GM21619 (cell line): ENCODE data around the gene ADGRA1.

Experiments used
- ATAC-seq: cut with Tn5 transposase; IDR thresholded peaks from one replicate; pipeline ENCODE4 v1.9.1; 2021; ENCODE audit not compliant: unreplicated experiment

Gene ADGRA1

DNA sequence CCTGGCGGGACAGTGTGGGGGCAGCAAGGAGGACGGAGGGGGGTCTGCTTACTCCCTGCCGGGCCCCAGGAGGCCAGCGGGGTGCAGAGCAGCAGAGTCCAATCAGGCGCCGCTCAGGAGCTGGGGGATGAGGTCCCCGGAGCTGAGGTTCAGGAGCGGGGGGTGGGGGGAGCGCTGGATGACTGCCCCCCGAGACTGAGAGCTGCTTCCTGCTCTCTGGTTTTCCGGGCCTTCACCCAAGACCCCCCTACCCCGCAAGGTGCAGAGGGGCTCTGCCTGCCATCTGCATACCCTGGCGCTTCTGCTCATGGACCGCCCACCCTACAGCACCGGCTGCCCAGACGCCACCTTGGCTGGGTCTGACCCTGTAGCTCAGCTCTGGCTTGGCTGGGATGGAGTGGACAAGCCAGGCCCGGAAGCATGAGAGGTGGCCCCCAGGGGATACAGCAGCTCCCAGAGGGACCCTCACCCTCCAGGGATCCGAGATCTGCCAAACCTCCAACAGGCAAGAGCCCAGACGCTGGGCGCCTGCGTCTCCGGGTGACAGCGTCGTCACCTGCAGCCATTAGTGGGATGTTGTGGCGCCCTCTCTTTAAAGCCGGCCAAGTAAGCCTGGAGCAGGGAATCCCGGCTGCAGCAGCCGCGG, 73.2 kb downstream of the ADGRA1 start:
- ATAC-seq: no peak

DNA sequence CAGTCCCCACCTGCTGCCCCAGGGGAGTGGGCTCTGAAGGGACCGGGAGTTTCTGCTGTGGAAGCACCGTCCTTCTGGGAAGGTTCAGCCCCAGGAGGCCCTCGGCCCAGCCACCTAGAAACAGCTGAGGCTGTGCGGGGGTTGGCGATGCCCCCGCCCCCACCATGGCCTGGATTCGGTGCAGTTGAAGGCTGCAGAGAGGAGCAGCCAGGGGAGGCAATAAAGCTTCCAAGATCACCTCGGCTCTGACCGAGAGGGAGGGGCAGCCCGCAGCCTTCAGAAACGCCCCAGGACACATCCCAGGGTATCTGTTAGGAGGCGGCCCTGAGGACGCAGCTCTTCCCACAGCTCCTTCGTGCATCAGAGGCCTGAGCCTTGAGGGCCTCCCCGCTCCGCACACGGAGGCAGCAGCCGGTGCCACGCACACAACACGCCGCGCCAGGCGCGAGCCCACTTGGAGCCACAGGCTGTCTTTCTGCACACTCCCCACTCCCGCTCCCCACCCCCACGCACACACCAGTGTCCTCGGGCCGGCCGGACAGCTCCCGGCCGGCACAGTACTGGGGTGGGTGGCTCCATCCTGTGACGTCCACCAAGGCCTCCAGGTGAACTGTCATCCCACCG, 73.9 kb downstream of the ADGRA1 start:
- ATAC-seq: no peak

DNA sequence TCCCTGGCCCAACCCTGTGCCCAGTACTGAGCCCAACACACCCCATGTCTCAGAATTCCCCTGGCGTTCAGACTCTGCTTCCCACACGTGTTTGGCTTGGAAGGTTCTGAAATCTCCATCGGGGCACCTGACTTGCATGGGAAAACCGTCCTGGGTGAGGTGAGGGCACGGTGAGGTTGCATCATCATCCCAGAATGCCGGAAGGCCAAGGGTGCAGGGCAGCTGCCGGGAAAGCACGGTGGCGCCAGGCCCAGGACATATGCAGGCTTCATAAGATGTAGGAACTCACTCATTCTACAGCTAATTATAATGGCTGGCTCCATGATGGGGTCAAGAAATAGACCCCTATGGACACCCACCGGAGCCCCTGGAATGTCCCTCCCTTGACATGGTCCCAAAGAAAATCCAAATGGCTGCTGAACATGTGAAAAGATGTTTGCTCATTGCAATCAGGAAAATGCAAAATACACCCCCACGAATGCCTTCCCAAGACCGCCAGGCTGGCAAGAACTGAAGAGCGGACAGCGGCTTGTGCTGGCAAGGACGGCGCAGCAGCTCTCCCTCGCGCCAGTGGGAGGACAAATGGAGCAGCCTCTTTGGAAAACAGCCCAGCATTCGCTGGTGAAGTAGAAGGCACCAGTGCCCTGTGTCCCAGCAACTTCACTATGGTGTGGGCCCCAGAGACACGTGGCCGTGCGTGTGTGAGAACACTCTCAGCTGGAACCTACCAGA, 74.6 kb downstream of the ADGRA1 start:
- ATAC-seq: no peak

DNA sequence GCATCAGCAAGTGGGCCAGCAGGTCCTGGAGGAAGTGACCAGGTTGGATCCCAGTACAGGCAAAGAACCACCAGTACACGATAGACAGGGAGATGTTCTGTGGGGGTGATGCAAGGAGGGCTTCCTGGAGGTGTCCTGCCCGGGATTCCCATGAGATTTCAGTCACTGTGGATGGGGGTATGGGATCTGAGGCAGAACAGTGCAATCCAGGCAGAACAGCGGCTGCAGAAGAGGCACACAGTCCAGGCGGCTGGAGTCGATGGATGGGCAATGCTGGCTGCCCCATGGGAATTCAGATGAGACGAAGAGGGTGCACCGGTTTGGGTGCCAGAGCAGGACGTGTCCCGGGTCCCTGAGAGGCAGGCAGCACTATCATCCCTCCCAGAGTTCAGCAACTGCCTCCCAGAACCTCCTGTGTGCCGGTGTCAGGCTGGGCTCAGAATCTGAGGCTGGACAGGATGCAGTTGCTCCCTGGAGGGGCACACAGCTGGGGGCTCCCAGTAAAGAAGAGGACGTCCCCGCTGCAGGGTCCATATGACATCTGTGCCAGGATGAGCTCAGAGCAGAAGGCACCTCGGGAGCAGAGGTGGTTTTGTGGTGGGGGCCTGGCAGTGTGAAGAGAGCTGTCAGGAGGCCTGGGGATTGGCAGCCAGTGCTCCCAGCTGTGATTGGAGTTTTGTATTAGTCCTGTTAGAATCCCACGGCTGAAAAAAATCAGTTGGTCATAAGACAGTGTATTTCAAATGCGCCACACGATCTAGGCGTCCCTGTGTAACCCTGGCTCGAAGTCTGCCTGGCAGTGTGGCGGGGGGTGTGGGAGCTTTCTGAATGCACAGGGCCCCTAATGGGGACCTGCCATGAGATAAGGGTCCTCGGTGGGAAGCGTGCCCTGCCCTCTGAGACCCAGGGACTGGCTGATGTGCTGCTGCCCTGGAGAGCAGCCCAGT, 75.5 kb downstream of the ADGRA1 start:
- no peak for ATAC-seq

DNA sequence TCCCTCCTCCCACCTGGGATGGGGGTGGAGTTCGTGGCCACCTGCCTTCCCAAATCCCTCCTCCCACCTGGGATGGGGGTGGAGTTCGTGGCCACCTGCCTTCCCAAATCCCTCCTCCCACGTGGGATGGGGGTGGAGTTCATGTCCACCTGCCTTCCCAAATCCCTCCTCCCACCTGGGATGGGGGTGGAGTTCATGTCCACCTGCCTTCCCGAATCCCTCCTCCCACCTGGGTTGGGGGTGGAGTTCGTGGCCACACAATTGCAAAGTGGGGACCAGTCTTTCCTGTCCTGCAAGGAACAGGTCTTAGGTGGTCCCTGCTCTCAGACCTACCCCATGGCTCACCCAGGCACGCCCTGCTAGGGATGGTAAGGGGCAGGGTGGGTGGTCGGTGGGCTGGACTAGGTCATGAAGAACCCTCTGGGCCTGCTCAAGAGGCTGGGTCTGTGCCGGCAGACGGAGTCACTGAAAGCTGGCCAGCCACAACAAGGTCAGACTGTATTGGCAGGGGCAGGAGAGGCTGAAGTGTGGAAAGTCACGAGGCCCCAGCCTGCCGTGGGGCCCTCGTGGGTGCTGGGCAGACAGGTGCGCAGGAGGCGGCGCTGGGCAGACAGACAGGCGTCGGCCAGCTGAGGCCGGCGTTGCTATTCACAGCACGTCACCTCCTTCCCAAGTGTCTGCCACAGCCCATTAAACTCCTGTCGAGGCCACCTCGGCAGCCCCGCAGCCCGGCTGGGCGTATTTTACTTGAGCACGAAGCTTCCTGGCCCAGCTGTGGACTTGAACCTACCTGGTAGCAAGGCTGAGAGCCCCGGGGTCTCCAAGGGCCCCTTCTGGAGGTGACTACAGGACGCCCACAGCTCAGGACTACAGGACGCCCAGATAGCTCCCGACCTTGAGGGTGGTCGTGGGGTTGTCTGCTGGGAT, 76.4 kb downstream of the ADGRA1 start:
- ATAC-seq: no peak

DNA sequence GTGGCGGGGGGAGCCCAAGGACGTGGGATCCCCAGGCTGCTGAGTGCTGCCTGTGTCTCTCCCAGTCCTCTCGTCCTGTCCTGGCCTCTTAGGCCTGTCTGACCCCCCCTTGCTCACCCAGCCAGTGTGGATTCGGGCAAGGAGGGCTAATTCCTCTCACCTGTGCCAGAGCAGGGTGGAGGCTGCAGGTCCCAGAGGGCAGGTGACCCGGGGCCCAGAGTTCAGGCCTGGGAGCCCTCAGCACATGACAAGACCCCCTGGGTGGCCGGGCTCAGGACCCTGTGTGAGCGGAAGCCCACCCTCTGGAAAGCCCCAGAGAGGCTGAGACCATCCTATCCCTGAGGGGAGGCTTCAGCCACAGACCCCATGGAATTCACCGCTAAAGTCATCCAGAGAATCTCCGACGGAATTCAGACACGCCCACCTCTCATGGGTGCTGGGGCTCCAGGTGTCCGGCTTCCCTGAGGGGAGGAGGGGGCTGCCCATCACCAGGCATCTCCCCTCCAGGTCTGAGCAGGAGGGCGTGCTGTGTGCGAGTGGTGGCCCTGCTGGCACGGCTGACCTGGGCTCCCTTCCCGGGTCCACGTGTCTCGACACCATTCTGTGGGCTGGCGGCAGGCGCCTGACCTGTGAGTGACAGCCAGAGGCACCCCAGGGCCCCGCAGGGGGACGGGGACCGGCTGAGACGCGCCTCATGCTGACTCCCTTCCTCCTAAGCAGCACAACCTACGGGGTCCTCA, 77.3 kb downstream of the ADGRA1 start:
- no peak for ATAC-seq

DNA sequence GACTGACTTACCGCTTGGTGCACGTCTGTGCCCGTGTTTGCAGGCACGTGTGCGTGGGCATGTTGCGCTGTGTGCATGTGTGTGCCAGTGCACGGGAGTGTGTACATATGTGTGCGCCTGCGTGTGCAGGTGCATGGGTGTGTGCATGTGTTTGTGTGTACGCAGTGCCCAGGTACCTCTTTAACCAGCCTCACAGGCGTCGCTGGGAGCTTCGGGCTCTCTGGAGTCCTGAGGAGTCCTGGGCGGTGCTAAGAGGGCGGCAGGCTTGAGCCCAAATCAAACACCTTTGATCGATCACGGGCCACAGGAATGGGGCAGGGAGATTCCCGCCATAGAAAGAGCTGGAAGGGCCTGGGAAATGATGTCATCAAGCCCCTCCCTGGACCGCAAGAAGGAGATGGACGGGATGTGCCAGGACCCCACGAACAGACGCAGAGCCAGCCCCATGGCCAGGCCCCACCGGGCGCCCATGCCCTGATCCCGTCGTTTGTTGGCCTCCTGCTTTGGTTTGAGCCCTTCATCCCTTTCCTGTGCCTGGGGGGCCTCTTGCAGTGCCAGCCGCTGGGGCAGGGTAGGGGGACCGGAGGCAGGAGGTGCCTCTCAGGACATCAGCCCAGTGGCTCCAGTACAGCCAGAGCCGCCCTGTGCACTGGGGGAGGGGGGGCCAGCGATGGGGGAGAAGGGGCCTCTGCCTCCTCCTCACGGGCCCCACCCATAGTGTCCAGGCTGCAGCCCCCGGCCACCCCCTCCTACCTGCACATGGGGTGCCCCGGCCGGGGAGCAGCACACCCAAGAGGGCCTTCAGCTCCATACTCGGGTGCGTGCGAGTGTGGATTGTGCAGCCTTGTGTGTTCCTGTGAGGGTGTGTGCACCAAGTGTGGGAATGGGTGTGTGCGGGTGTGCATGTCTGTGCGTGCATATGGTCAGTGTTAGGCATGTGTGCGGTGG, 78.1 kb downstream of the ADGRA1 start:
- ATAC-seq: no peak

DNA sequence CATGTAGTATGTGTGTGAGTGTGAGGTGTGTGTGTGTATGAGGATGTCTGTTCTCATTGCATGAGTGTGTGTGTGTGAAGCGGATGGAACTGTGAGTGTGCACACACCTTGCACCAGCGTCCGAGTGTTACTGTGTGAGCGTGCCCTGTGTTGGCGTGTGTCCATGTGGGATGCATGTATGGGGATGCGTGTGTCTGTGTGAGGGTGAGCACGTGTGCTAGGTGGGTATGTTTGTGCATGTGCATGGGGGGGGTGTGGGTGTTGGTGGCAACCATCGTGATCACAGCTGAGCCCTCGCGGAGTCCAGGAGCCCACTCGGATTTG, 78.7 kb downstream of the ADGRA1 start:
- no peak for ATAC-seq

DNA sequence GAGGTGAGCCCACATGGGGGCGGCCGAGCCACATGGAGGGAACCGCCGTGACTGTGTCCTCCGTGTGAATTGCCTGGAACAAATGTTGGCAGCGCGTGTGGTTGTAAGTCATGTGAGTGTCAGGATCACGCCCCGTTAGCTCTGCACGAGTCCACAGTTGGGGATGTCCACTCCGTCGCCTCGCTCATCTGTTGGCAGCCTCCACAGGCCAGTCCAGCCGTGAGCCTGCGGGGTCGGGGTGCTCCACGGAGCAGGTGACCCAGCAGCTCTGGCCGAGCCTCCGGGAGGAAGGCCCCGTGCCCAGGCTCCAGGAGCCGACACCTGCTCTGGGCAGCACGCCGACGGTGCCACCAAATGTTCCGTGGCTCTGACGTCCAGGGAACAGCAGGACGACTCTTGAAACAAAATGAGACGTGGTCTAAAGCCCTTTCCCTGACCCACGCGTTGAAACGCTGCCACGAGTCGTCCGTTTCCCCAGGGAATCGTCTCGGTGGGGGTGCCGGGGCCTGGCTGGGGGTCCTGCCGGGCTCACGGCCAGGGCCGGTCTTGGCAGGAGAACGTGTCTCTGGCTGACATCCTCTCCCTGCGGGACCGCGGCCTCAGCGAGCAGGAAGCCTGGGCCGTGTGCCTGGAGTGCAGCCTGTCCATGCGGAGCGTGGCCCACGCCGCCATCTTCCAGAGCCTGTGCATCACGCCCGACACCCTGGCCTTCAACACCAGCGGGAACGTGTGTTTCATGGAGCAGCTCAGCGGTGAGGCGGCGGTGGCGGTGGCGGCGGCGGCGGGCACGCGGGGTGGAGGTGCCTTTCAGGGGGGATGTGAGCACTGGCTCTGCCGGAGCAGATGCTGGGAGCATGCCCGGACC, 79.3 kb downstream of the ADGRA1 start:
- no peak for ATAC-seq

DNA sequence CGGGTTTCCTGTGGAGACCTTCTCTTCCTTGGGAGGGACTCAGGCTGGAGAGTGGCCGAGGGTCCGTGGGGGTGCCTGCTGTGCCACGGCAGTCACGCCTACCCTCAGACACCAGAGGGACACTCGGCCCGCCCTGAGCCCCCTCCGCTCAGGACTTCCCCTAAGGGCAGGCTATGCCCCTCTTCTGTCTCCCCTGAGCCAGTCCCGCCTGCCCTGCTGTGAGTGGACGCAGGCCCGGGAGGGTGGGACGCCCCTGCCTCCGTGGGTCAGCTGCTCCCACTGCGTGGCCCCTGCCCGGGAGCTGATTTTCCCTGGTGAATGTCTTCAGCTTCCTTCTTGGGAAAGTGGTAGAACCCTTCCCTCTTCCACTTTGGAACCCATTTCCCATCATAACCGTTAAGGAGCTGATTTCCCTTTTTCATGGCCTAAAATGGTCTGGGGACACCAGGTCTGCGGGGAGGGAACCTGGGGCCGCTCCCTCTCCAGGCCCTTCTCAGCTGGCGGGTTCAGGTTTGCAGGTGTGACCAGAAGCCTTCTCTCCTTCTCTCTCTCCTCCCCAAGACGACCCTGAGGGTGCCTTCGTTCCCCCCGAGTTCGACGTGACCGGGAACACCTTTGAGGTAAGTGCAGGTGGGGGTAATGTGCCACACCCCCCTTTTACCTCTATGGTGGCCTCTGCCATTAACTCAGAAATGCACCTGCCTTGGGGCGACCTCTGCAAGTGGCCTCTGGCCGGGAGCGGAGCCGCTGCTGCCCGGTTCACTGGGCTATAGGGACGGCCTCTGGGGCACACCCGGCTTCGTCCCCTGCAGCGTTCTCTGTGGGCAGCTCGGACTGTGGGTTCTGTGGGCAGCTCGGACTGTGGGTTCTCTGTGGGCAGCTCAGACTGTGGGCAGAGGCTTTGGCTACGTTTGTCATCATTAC, 80.2 kb downstream of the ADGRA1 start:
- ATAC-seq: no peak

DNA sequence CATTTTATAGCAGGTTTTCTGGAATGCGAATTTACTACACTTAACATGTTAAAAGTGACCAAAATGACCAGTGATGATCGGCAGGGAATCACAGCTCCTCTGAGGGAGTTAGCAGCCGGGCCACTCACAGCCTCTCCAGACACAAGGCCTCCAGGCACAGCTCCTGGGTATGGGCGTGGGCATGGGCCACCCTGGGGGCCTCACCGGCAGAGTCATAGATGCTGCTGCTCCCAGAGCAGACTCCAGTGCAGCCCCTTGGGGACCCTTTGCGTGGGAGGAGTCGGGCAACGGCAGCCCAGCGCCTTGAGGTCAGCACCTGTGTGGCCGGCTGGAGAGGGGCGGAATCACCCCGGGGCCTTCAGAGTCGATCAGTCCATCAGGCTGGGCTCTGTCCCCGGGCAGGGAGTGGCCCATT, 80.9 kb downstream of the ADGRA1 start:
- no peak for ATAC-seq

DNA sequence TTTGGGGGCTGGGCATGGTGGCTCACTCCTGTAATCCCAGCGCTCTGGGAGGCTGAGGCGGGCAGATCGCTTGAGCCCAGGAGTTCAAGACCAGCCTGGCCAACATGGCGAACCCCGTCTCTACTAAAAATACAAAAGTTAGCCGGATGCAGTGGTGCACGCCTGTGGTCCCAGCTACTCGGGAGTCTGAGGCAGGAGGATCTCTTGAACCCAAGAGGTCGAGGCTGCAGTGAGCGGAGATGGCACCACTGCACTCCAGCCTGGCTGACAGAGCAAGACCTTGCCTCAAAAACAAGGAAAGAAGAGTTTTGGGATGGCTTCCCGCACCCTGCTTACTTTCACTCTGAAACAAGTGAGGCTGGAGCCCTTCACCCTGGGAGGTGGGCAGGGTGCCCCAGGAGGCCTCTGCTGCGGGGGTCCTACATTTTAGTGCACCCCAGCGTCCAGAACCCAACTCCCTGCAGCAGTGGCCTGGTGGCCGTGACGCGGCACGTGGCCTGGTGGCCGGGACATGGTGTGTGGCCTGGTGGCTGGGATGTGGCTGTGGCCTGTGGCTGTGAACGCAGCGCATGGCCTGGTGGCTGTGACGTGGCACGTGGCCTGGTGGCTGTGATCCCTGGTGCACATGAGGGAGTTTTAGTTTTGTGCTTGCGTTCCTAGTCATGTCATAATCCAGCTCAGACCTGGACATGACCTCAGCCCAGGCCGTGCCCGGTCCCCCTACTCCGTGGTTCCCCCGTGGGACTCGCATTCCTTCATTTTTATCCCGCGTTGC, 81.6 kb downstream of the ADGRA1 start:
- ATAC-seq: no peak

DNA sequence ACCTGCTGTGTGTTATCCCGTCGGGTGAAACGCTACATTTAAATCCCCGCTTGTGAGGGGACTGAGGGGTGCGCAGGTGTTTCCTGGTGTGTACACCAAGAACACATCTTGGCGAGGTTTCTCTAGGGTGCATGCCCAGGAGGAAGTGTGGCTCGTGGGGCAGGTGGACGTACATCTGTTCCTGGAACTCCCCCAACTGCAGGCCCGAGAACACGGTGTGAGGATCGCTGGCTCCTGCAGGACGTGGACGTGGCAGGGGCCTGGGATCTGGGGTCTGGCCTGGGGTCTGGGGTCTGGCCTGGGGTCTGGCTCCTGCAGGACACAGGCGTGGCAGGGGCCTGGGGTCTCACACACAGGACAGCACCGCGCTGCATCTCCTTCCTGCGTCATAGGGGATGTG, 82.4 kb downstream of the ADGRA1 start:
- no peak for ATAC-seq

DNA sequence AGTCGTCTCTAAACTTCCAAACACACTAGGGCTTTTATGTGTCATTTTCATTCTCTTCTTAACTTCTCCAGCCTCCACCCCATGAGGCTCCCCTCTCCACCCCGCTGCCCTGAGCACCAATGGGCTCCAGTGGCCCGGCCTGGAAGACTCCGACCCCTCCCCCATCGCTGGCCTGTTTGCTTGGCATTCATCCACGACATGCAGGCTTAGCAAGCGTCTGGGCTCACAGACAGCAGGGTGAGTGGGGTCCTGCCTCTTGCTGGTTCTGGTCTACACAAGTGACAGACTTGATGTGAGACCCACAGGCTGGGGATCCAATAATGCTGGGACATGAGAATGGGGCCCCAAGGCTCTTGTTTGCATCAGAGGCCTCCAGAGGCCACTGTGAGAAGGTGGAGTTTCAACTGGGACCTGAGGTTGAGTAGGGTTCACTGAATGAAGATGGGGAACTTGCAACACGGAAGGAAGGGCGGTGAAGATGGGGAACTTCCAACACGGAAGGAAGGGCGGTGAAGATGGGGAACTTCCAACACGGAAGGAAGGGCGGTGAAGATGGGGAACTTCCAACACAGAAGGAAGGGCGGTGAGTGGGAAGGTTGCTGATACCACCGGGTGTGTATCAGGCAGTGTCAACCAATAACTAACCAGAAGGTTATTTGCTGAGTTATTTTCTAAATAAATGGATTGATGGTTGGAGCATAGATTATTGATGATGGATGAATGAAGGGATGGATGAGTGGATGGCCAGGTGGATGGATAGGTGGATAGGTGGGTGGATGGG, 86.3 kb downstream of the ADGRA1 start:
- ATAC-seq: no peak

DNA sequence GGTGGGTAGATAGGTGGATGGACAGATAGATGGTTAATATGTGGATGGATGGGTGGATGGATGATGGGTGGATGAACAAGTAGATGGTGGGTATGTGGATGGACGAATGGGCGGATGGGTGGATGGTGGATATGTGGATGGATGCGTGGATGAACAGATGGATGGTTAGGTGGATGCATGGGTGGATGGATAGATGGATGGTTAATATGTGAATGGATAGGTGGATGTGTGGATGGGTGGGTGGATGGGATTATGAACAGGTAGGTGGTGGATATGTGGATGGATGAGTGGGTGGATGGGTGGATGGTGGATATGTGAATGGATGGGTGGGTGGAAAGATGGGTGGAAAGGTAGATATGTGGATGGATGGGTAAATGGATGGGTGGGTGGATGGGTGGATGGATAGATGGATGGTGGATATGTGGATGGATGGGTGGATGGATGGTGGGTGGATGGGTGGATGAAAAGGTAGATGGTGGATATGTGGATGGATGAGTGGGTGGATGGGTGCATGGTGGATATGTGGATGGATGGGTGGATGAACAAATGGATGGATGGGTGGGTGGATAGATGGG, 87.1 kb downstream of the ADGRA1 start:
- no peak for ATAC-seq
